Measurements from ENCODE around the gene GOLGA6L7.
"Not testable (repeated sequence)": the region's sequence is repeated elsewhere in the genome, so short reads cannot be mapped to it uniquely, and the experiment has no call there.

The GOLGA6L7 gene

GRCh38 chr15:28849766-28850165 lies 1.3 kb upstream of the GOLGA6L7 start:
- H3K4me3 Mint-ChIP-seq; H3K27ac Mint-ChIP-seq (ENCODE audit: low read depth); H3K9me3 Mint-ChIP-seq; ATAC-seq (replicated peaks; ENCODE audit: extremely low read depth, poor library complexity, severe bottlenecking); DNase-seq (ENCODE audit: low spot score in 2 of 2); H3K27me3 Mint-ChIP-seq; H3K36me3 Mint-ChIP-seq (ENCODE audit: insufficient read depth): not testable (repeated sequence)
- peaks cover 12% of the 10 kb centered on the region for H3K4me1 Mint-ChIP-seq

- not testable (repeated sequence) for H3K9me3 Mint-ChIP-seq; ATAC-seq (replicated peaks; ENCODE audit: extremely low read depth, poor library complexity, severe bottlenecking); H3K4me3 Mint-ChIP-seq; H3K27me3 Mint-ChIP-seq; H3K27ac Mint-ChIP-seq (ENCODE audit: low read depth); DNase-seq (ENCODE audit: low spot score in 2 of 2); H3K36me3 Mint-ChIP-seq (ENCODE audit: insufficient read depth)
- peaks cover 12% of the 10 kb centered on the region for H3K4me1 Mint-ChIP-seq
These were observed 827 bp upstream of the GOLGA6L7 start for GRCh38 chr15:28849271-28849670.

- H3K4me1 Mint-ChIP-seq: peaks cover 12% of the 10 kb centered on the region
- H3K36me3 Mint-ChIP-seq (ENCODE audit: insufficient read depth); H3K27ac Mint-ChIP-seq (ENCODE audit: low read depth); H3K27me3 Mint-ChIP-seq; ATAC-seq (replicated peaks; ENCODE audit: extremely low read depth, poor library complexity, severe bottlenecking); H3K4me3 Mint-ChIP-seq; DNase-seq (ENCODE audit: low spot score in 2 of 2); H3K9me3 Mint-ChIP-seq: not testable (repeated sequence)
These were observed 485 bp downstream of the GOLGA6L7 start for GRCh38 chr15:28847959-28848358.

- not testable (repeated sequence) for ATAC-seq (replicated peaks; ENCODE audit: extremely low read depth, poor library complexity, severe bottlenecking); H3K27me3 Mint-ChIP-seq
- H3K27ac Mint-ChIP-seq (ENCODE audit: low read depth): peak overlapping the region; percentile 57
These were observed 1.2 kb downstream of the GOLGA6L7 start for GRCh38 chr15:28847247-28847646.

GRCh38 chr15:28844147-28844546 lies 4.3 kb downstream of the GOLGA6L7 start:
- not testable (repeated sequence) for H3K4me3 Mint-ChIP-seq
- peaks cover 12% of the 10 kb centered on the region for H3K4me1 Mint-ChIP-seq

More at GRCh38 chr15:28847247-28847646, 1.2 kb downstream of the GOLGA6L7 start:
- H3K36me3 Mint-ChIP-seq (ENCODE audit: insufficient read depth); H3K9me3 Mint-ChIP-seq; DNase-seq (ENCODE audit: low spot score in 2 of 2); H3K4me3 Mint-ChIP-seq: not testable (repeated sequence)
- peaks cover 12% of the 10 kb centered on the region for H3K4me1 Mint-ChIP-seq

GRCh38 chr15:28843520-28843919 lies 4.9 kb downstream of the GOLGA6L7 start:
- not testable (repeated sequence) for H3K27me3 Mint-ChIP-seq; DNase-seq (ENCODE audit: low spot score in 2 of 2); ATAC-seq (replicated peaks; ENCODE audit: extremely low read depth, poor library complexity, severe bottlenecking); H3K9me3 Mint-ChIP-seq; H3K4me3 Mint-ChIP-seq; H3K27ac Mint-ChIP-seq (ENCODE audit: low read depth); H3K36me3 Mint-ChIP-seq (ENCODE audit: insufficient read depth)
- peaks cover 12% of the 10 kb centered on the region for H3K4me1 Mint-ChIP-seq

More at GRCh38 chr15:28844147-28844546, 4.3 kb downstream of the GOLGA6L7 start:
- not testable (repeated sequence) for H3K27me3 Mint-ChIP-seq; H3K27ac Mint-ChIP-seq (ENCODE audit: low read depth); ATAC-seq (replicated peaks; ENCODE audit: extremely low read depth, poor library complexity, severe bottlenecking); H3K36me3 Mint-ChIP-seq (ENCODE audit: insufficient read depth); H3K9me3 Mint-ChIP-seq; DNase-seq (ENCODE audit: low spot score in 2 of 2)

- H3K27me3 Mint-ChIP-seq: not testable (repeated sequence)
These were observed 6.2 kb downstream of the GOLGA6L7 start for GRCh38 chr15:28842210-28842609.

GRCh38 chr15:28840285-28840684 lies 8.2 kb downstream of the GOLGA6L7 start:
- not testable (repeated sequence) for H3K4me1 Mint-ChIP-seq

More at GRCh38 chr15:28842210-28842609, 6.2 kb downstream of the GOLGA6L7 start:
- not testable (repeated sequence) for H3K36me3 Mint-ChIP-seq (ENCODE audit: insufficient read depth); H3K4me3 Mint-ChIP-seq; H3K9me3 Mint-ChIP-seq; DNase-seq (ENCODE audit: low spot score in 2 of 2); ATAC-seq (replicated peaks; ENCODE audit: extremely low read depth, poor library complexity, severe bottlenecking); H3K27ac Mint-ChIP-seq (ENCODE audit: low read depth); H3K4me1 Mint-ChIP-seq

GRCh38 chr15:28834957-28835585 lies 13.4 kb downstream of the GOLGA6L7 start:
- H3K36me3 Mint-ChIP-seq (ENCODE audit: insufficient read depth); H3K27ac Mint-ChIP-seq (ENCODE audit: low read depth); H3K27me3 Mint-ChIP-seq; DNase-seq (ENCODE audit: low spot score in 2 of 2); H3K4me3 Mint-ChIP-seq; ATAC-seq (replicated peaks; ENCODE audit: extremely low read depth, poor library complexity, severe bottlenecking); H3K9me3 Mint-ChIP-seq: not testable (repeated sequence)
- H3K4me1 Mint-ChIP-seq: peaks cover 11% of the 10 kb centered on the region

More at GRCh38 chr15:28840285-28840684, 8.2 kb downstream of the GOLGA6L7 start:
- not testable (repeated sequence) for DNase-seq (ENCODE audit: low spot score in 2 of 2); H3K36me3 Mint-ChIP-seq (ENCODE audit: insufficient read depth); H3K27me3 Mint-ChIP-seq; H3K4me3 Mint-ChIP-seq; ATAC-seq (replicated peaks; ENCODE audit: extremely low read depth, poor library complexity, severe bottlenecking); H3K27ac Mint-ChIP-seq (ENCODE audit: low read depth); H3K9me3 Mint-ChIP-seq

GRCh38 chr15:28831897-28832587 lies 16.4 kb downstream of the GOLGA6L7 start:
- not testable (repeated sequence) for H3K36me3 Mint-ChIP-seq (ENCODE audit: insufficient read depth); H3K27me3 Mint-ChIP-seq; H3K9me3 Mint-ChIP-seq
- H3K4me1 Mint-ChIP-seq: peaks cover 11% of the 10 kb centered on the region
- peak; percentile 84 for ATAC-seq (replicated peaks; ENCODE audit: extremely low read depth, poor library complexity, severe bottlenecking)
- H3K27ac Mint-ChIP-seq (ENCODE audit: low read depth): peak overlapping the region; percentile 91
- DNase-seq (ENCODE audit: low spot score in 2 of 2): peak; percentile 37 to 38
- H3K4me3 Mint-ChIP-seq: peak overlapping the region; percentile 83

- H3K9me3 Mint-ChIP-seq; H3K4me1 Mint-ChIP-seq; H3K36me3 Mint-ChIP-seq (ENCODE audit: insufficient read depth); H3K27ac Mint-ChIP-seq (ENCODE audit: low read depth); H3K27me3 Mint-ChIP-seq; ATAC-seq (replicated peaks; ENCODE audit: extremely low read depth, poor library complexity, severe bottlenecking); DNase-seq (ENCODE audit: low spot score in 2 of 2); H3K4me3 Mint-ChIP-seq: not testable (repeated sequence)
These were observed 27.0 kb downstream of the GOLGA6L7 start for GRCh38 chr15:28821420-28821819.

GRCh38 chr15:28819930-28820295 lies 28.5 kb downstream of the GOLGA6L7 start:
- H3K27ac Mint-ChIP-seq (ENCODE audit: low read depth); H3K4me3 Mint-ChIP-seq; DNase-seq (ENCODE audit: low spot score in 2 of 2); H3K9me3 Mint-ChIP-seq; H3K27me3 Mint-ChIP-seq; H3K36me3 Mint-ChIP-seq (ENCODE audit: insufficient read depth); ATAC-seq (replicated peaks; ENCODE audit: extremely low read depth, poor library complexity, severe bottlenecking); H3K4me1 Mint-ChIP-seq: not testable (repeated sequence)

All from central memory CD8-positive, alpha-beta T cell (primary cell).